BJ (cell line): Measurements from ENCODE around the gene COA8. TPM values are rescaled to one million over a fixed set of nuclear protein-coding genes. Genes with fewer than 3 reads are reported as not detected.
A peak's percentile ranks its signal among the peaks of the same experiment; 100 is the strongest.

Source experiments
- CTCF ChIA-PET: fragments of 350-600 bp; formaldehyde crosslinking; extraction: SDS; loops from one replicate; lab custom pipeline; 2021; ENCODE audit warnings: antibody characterized with exemption, inconsistent platforms; lab: Yijun Ruan, JAX
- POLR2A ChIA-PET: fragments of 300-600 bp; sonication (Branson Sonifier 250); formaldehyde crosslinking; extraction: SDS; loops from one replicate; lab custom pipeline; 2021; ENCODE audit warnings: antibody characterized with exemption; lab: Charles Lee
- DNase-seq: peaks from one replicate; pipeline ENCODE4 v3.0.0-alpha.2; 2011; ENCODE audit warnings: low read depth
- H3K27me3 ChIP-seq: 2 replicates; pipeline ENCODE4 v1.6.0; 2011; ENCODE audit warnings: low read length; ENCODE audit not compliant: control insufficient read depth, insufficient read depth
- H3K36me3 ChIP-seq: 2 replicates; pipeline ENCODE4 v1.5.1; 2011; ENCODE audit warnings: low read length; ENCODE audit not compliant: control insufficient read depth, insufficient read depth
- H3K4me3 ChIP-seq: 2 replicates; pipeline ENCODE4 v1.5.1; 2011; ENCODE audit warnings: low read depth, mild to moderate bottlenecking, control low read depth, low read length
- CTCF ChIP-seq: IDR thresholded peaks from 2 replicates; pipeline ENCODE4 v1.5.1; 2011; ENCODE audit warnings: low read depth, mild to moderate bottlenecking, control low read depth, inconsistent platforms, low read length, moderate library complexity; ENCODE audit not compliant: insufficient read depth
- polyA plus RNA-seq: library from polyadenylated mRNA; depleted of rRNA; stranded (reverse); fragments of >200 nt; gene quantifications from 2 replicates; pipeline ENCODE4 v1.2.3, GENCODE V29; 2011

Gene COA8
- polyA plus RNA-seq, 1 experiment = 16.9 TPM

- no peaks in the 10 kb centered on the region; the same call in 1 of the 2 replicates for H3K36me3 ChIP-seq
- TF ChIP-seq CTCF = 0 out of 2 replicates have a peak, but pooled peaks have one; percentile 7
- CTCF ChIA-PET = interaction anchor here (0.6 to 15.2 kb wide), 6 partner anchors 11 to 51 kb away, joined by 3 to 228 read pairs (median 12); partner anchors contain the start of genes CKB and TRMT61A
- POLR2A ChIA-PET = no interaction called here
- H3K27me3 ChIP-seq = no peaks in the 10 kb centered on the region
- no peak overlapping the region for H3K4me3 ChIP-seq
- no peak for DNase-seq
Measured at GRCh38 chr14:103541709-103542604, 20.8 kb upstream of the COA8 start.

- ChIA-PET CTCF (interaction anchor here (1.1 to 15.2 kb wide), 4 partner anchors 10 to 41 kb away, joined by 4 to 228 read pairs (median 53); partner anchors contain the start of gene CKB), POLR2A (no interaction called here)
- Histone ChIP-seq H3K36me3 (no peaks in the 10 kb centered on the region), H3K27me3 (no peaks in the 10 kb centered on the region), H3K4me3 (no peak overlapping the region)
- no peak for DNase-seq
- no peak for TF ChIP-seq CTCF
Measured at GRCh38 chr14:103542605-103543088, 20.1 kb upstream of the COA8 start.

- Histone ChIP-seq H3K27me3 (no peaks in the 10 kb centered on the region), H3K4me3 (no peak overlapping the region), H3K36me3 (no peaks in the 10 kb centered on the region)
- TF ChIP-seq CTCF = no peak
- DNase-seq = no peak
- ChIA-PET POLR2A (no interaction called here), CTCF (interaction anchor here (1.1 to 15.2 kb wide), 4 partner anchors 9 to 42 kb away, joined by 4 to 228 read pairs (median 53); partner anchors contain the start of gene CKB)
Measured at GRCh38 chr14:103543140-103543539, 19.6 kb upstream of the COA8 start.

- H3K4me3 ChIP-seq = no peak overlapping the region
- no peak for DNase-seq
- H3K36me3 ChIP-seq = no peaks in the 10 kb centered on the region
- CTCF ChIA-PET = interaction anchor here (1.1 to 15.2 kb wide), 4 partner anchors 9 to 43 kb away, joined by 3 to 228 read pairs (median 53); partner anchors contain the start of gene CKB
- no peak for TF ChIP-seq CTCF
- H3K27me3 ChIP-seq = no peaks in the 10 kb centered on the region
- POLR2A ChIA-PET = no interaction called here
Measured at GRCh38 chr14:103543721-103544387, 18.9 kb upstream of the COA8 start.
